Loucy (cell line): ENCODE measurements around the gene DNM1.

Experiments used
- H2AFZ ChIP-seq: fragments of 200-600 bp; sonication (generic); 2 replicates; pipeline ENCODE4 v1.6.0; 2016; ENCODE audit warnings: antibody characterized with exemption, mild to moderate bottlenecking, low read length, moderate library complexity
- H3F3A ChIP-seq: fragments of 200-600 bp; 2 replicates; pipeline ENCODE4 v1.6.0; 2016; ENCODE audit warnings: antibody characterized with exemption, low read depth, mild to moderate bottlenecking
- H3K27me3 ChIP-seq: fragments of 200-600 bp; sonication (generic); 2 replicates; pipeline ENCODE4 v1.6.1; 2014; ENCODE audit warnings: low read length, mild to moderate bottlenecking; ENCODE audit not compliant: insufficient read depth, poor library complexity, severe bottlenecking
- H3K36me3 ChIP-seq: fragments of 200-600 bp; sonication (generic); 2 replicates; pipeline ENCODE4 v1.6.1; 2016; ENCODE audit warnings: low read length; ENCODE audit not compliant: insufficient read depth
- H3K4me1 ChIP-seq: fragments of 200-600 bp; sonication (generic); 2 replicates; pipeline ENCODE4 v1.5.1; 2014; ENCODE audit warnings: low read length, mild to moderate bottlenecking; ENCODE audit not compliant: insufficient read depth, poor library complexity, severe bottlenecking
- H3K4me2 ChIP-seq: fragments of 200-600 bp; sonication (generic); 2 replicates; pipeline ENCODE4 v1.6.0; 2014; ENCODE audit warnings: antibody characterized with exemption, low read length, low read depth, mild to moderate bottlenecking; ENCODE audit not compliant: poor library complexity, severe bottlenecking
- H3K4me3 ChIP-seq: fragments of 200-600 bp; sonication (generic); 2 replicates; pipeline ENCODE4 v1.5.1; 2014; ENCODE audit warnings: low read length, mild to moderate bottlenecking, mixed read lengths; ENCODE audit not compliant: poor library complexity, severe bottlenecking
- H3K79me2 ChIP-seq: fragments of 200-600 bp; sonication (generic); 2 replicates; pipeline ENCODE4 v1.6.1; 2014; ENCODE audit warnings: low read length; ENCODE audit not compliant: insufficient read depth
- H3K9ac ChIP-seq: fragments of 200-600 bp; sonication (generic); 2 replicates; pipeline ENCODE4 v1.6.0; 2014; ENCODE audit warnings: mild to moderate bottlenecking, low read depth, low read length, moderate library complexity; ENCODE audit not compliant: poor library complexity, severe bottlenecking
- H3K9me2 ChIP-seq: fragments of 200-600 bp; sonication (generic); replicated peaks from 2 replicates; pipeline ENCODE4 v1.6.1; 2016; ENCODE audit warnings: low read depth, low read length, mixed read lengths
- H3K9me3 ChIP-seq: fragments of 200-600 bp; sonication (generic); 2 replicates; pipeline ENCODE4 v1.6.1; 2014; ENCODE audit warnings: mild to moderate bottlenecking, antibody characterized with exemption, low read length, low read depth; ENCODE audit not compliant: insufficient read depth
- H4K20me1 ChIP-seq: fragments of 200-600 bp; sonication (generic); 2 replicates; pipeline ENCODE4 v1.6.0; 2014; ENCODE audit warnings: antibody characterized with exemption, low read length, mild to moderate bottlenecking; ENCODE audit not compliant: insufficient read depth, poor library complexity, severe bottlenecking
- EZH2phosphoT487 ChIP-seq: fragments of 200-600 bp; IDR thresholded peaks from 2 replicates; pipeline ENCODE4 v1.6.1; 2018; ENCODE audit warnings: antibody characterized with exemption, mild to moderate bottlenecking, moderate library complexity, borderline replicate concordance
- TF ChIP-seq, protein P1 (sequence below): fragments of 200-600 bp; sonication (generic); conservative IDR thresholded peaks from 2 replicates; pipeline ENCODE4 v1.5.1; 2014; ENCODE audit warnings: mild to moderate bottlenecking, antibody characterized with exemption, low read length

DNM1 gene

DNA sequence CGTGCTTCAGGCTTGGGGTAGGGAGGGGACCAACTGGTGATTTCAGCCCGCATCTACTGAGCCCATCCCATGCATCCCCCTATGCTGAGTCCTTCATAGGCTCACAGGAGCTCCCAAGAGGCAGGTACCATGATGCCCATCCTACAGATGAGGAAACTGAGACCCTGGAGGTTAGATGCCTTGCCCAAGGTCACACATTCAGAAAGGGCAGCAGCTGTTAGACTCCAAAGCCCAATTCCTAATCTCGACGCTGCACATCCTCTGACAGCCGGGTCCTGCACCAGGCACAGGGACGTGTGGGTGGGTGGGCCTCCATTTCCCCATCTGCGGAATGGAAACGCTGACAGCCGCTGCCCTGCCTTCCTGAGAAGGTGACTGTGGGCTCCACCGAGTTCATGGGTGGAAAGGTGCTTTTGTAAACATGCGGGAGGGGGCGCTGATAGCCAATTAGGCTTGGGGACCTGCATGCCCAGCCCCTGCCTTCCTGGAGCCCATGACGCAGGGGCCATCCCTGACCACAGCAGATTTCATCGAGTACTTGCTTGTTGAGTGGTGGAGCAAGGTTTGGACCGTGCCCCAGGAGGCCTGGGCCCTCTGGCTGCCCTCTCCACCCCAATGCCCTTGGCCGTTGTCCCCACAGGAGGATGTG, 2.2 kb downstream of the DNM1 start:
- Histone ChIP-seq H3K4me3 (no peak overlapping the region), H3K79me2 (no peaks in the 10 kb centered on the region), H2AFZ (no peak overlapping the region), H4K20me1 (no peaks in the 10 kb centered on the region), H3K27me3 (peaks cover 7% of the 10 kb centered on the region), H3K4me1 (peaks cover 11% of the 10 kb centered on the region), H3K4me2 (peak overlapping the region; percentile 81), H3F3A (no peaks in the 10 kb centered on the region), H3K9me2 (no peaks in the 10 kb centered on the region), H3K9ac (no peak overlapping the region), H3K36me3 (no peaks in the 10 kb centered on the region), H3K9me3 (no peaks in the 10 kb centered on the region)
- no peak for TF ChIP-seq EZH2phosphoT487
- TF ChIP-seq, protein P1, sequence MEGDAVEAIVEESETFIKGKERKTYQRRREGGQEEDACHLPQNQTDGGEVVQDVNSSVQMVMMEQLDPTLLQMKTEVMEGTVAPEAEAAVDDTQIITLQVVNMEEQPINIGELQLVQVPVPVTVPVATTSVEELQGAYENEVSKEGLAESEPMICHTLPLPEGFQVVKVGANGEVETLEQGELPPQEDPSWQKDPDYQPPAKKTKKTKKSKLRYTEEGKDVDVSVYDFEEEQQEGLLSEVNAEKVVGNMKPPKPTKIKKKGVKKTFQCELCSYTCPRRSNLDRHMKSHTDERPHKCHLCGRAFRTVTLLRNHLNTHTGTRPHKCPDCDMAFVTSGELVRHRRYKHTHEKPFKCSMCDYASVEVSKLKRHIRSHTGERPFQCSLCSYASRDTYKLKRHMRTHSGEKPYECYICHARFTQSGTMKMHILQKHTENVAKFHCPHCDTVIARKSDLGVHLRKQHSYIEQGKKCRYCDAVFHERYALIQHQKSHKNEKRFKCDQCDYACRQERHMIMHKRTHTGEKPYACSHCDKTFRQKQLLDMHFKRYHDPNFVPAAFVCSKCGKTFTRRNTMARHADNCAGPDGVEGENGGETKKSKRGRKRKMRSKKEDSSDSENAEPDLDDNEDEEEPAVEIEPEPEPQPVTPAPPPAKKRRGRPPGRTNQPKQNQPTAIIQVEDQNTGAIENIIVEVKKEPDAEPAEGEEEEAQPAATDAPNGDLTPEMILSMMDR, result no peak

DNA sequence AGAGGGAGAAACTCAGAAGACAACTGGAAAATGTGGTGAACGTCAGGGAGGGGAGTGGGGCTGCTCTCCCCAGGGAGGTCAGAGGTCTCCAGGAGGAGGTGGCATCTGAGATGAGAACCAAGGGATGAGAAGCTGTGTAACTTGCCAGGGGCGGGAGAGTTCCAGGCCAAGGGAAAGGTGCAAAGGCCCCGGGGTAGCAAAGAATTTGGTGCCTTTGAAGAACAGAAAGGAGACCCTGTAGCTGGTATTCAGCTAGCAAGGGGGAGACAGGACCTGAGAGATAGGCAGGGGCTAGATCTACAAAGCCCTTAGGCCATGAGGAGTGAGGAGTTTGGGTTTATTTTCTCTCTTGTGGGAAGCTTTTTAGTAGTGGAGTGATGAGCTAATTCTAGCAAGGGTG, 3.3 kb downstream of the DNM1 start:
- Histone ChIP-seq H3K4me3 (no peak overlapping the region), H3K9me2 (no peaks in the 10 kb centered on the region), H3K4me1 (peaks cover 11% of the 10 kb centered on the region), H3K9ac (no peak overlapping the region), H3F3A (no peaks in the 10 kb centered on the region), H2AFZ (no peak overlapping the region), H4K20me1 (no peaks in the 10 kb centered on the region), H3K4me2 (no peak overlapping the region), H3K79me2 (no peaks in the 10 kb centered on the region), H3K9me3 (no peaks in the 10 kb centered on the region), H3K27me3 (peaks cover 7% of the 10 kb centered on the region), H3K36me3 (no peaks in the 10 kb centered on the region)
- TF ChIP-seq EZH2phosphoT487, result no peak
- TF ChIP-seq, protein P1, result no peak

DNA sequence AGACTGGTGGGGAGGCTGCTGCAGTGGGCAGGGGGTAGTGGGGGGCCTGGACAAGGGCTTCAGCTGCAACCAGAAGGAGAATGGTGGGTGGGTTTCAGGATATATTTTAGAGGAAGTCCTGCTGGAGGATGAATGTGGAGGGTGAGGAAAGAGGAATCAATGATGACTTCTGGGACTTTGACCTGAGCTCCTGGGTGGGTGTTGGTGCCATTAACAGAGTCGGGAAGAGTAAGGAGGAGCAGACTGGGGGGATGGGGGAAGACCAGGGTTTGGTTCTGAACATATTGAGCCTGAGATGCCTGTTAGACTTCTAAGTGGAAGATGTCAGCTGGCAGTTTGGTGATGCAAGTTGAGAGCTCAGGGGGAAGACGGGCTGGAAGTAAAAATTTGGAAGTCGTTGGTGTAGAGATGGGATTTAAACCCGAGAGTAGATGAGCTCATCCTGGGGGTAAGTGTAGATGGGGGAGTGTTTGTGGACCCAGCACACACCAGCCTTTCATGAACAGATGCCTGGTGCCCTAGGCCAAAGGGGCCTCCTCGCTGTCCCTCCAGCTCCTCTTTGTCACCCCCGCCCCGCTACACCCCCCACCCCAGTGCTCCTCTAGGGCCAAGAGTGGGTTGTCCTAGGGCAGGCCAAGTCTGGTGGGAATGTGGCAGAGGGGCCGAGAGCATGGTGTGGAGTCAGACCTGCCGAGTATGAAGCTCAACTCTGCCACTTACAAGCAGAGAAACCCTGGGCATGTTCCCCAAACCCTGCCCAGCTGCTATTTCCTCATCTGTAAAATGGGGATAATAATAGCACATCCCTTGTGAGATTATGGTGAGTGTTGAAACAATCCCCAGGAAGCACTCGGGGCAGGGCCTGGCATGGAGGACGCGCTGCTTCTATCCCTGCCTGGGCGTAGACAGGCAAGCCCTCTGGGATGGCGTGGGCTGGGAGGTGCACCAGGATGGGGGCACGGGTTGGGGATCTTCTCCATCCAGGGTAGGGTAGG, 4.0 kb downstream of the DNM1 start:
- TF ChIP-seq, protein P1, result no peak
- no peak for TF ChIP-seq EZH2phosphoT487
- H3K9me2 ChIP-seq, result no peaks in the 10 kb centered on the region
- H3K36me3 ChIP-seq, result no peaks in the 10 kb centered on the region
- no peaks in the 10 kb centered on the region for H3K79me2 ChIP-seq
- no peaks in the 10 kb centered on the region for H3F3A ChIP-seq
- no peak overlapping the region for H3K4me3 ChIP-seq
- no peaks in the 10 kb centered on the region for H3K9me3 ChIP-seq
- H4K20me1 ChIP-seq, result no peaks in the 10 kb centered on the region
- H3K4me1 ChIP-seq, result peaks cover 11% of the 10 kb centered on the region
- H3K9ac ChIP-seq, result no peak overlapping the region
- no peak overlapping the region for H3K4me2 ChIP-seq
- H3K27me3 ChIP-seq, result peaks cover 7% of the 10 kb centered on the region
- H2AFZ ChIP-seq, result no peak overlapping the region
